Keratinocyte (primary cell): ENCODE data around the gene MOB1B. TPM values are rescaled to one million over a fixed set of nuclear protein-coding genes. Genes with fewer than 3 reads are reported as not detected.

ENCODE experiments used
- DNase-seq: peaks from one replicate; pipeline ENCODE4 v3.0.0-alpha.2; 2011; ENCODE audit warnings: low read depth, missing footprints, low spot score
- FAIRE-seq: peaks from 2 replicates; lab custom pipeline; 2011; peaks lifted over from hg19 to GRCh38; lab: Jason Lieb, UNC
- H2AFZ ChIP-seq: 2 replicates; pipeline ENCODE4 v1.6.0; 2012; ENCODE audit warnings: low read length, control low read depth, inconsistent platforms; ENCODE audit not compliant: control insufficient read depth
- H3K27ac ChIP-seq: 2 replicates; pipeline ENCODE4 v1.5.1; 2011; ENCODE audit warnings: low read length; ENCODE audit not compliant: control insufficient read depth, insufficient read depth
- H3K27me3 ChIP-seq: 3 replicates; pipeline ENCODE4 v1.6.0; 2011; ENCODE audit warnings: low read length; ENCODE audit not compliant: control insufficient read depth, insufficient read depth; ENCODE audit errors: extremely low read depth
- H3K36me3 ChIP-seq, 2 experiments: 2 replicates in 1 of 2; 3 replicates in 1 of 2; pipeline ENCODE4 v1.5.1; 2011; ENCODE audit warnings: low read length in 2 of 2, mild to moderate bottlenecking in 1 of 2; ENCODE audit not compliant: control insufficient read depth in 2 of 2, insufficient read depth in 2 of 2; ENCODE audit errors: extremely low read depth in 1 of 2
- H3K4me1 ChIP-seq: 3 replicates; pipeline ENCODE4 v1.5.1; 2011; ENCODE audit warnings: low read length; ENCODE audit not compliant: control insufficient read depth, insufficient read depth; ENCODE audit errors: extremely low read depth
- H3K4me2 ChIP-seq: 3 replicates; pipeline ENCODE4 v1.6.0; 2011; ENCODE audit warnings: low read depth, low read length; ENCODE audit not compliant: control insufficient read depth, insufficient read depth; ENCODE audit errors: extremely low read depth
- H3K4me3 ChIP-seq, 3 experiments: fragments of 200-600 bp in 1 of 3; sonication (generic) in 1 of 3; 2 replicates in 2 of 3; 3 replicates in 1 of 3; pipeline ENCODE4 v1.5.1; 2011 to 2016; ENCODE audit warnings: low read length in 3 of 3, mild to moderate bottlenecking in 3 of 3, control low read depth in 2 of 3, inconsistent platforms in 1 of 3, low read depth in 1 of 3, mixed read lengths in 1 of 3, mixed run types in 1 of 3, moderate library complexity in 1 of 3; ENCODE audit not compliant: control insufficient read depth in 2 of 3, insufficient read depth in 2 of 3; ENCODE audit errors: extremely low read depth in 1 of 3
- H3K79me2 ChIP-seq: 2 replicates; pipeline ENCODE4 v1.6.0; 2012; ENCODE audit warnings: low read length; ENCODE audit not compliant: control insufficient read depth, insufficient read depth
- H3K9ac ChIP-seq: 3 replicates; pipeline ENCODE4 v1.6.0; 2011; ENCODE audit warnings: low read length; ENCODE audit not compliant: control insufficient read depth, insufficient read depth; ENCODE audit errors: extremely low read depth
- H3K9me1 ChIP-seq: 3 replicates; pipeline ENCODE4 v1.6.0; 2011; ENCODE audit warnings: low read length; ENCODE audit not compliant: control insufficient read depth, insufficient read depth; ENCODE audit errors: extremely low read depth
- H3K9me3 ChIP-seq: 2 replicates; pipeline ENCODE4 v1.5.1; 2012; ENCODE audit warnings: low read depth, low read length; ENCODE audit not compliant: control insufficient read depth
- H4K20me1 ChIP-seq: 3 replicates; pipeline ENCODE4 v1.6.0; 2011; ENCODE audit warnings: low read length; ENCODE audit not compliant: control insufficient read depth, insufficient read depth; ENCODE audit errors: extremely low read depth
- CTCF ChIP-seq, 3 experiments: IDR thresholded peaks in 1 of 3; conservative IDR thresholded peaks in 1 of 3; optimal IDR thresholded peaks in 1 of 3; 2 replicates in 2 of 3; 3 replicates in 1 of 3; pipeline versions ENCODE3 to v1.5.1; 2011; ENCODE audit warnings: low read length in 3 of 3, mild to moderate bottlenecking in 3 of 3, moderate library complexity in 2 of 3, control low read depth in 1 of 3, inconsistent platforms in 1 of 3; ENCODE audit not compliant: insufficient read depth in 2 of 3; ENCODE audit errors: extremely low read depth in 1 of 3
- EZH2 ChIP-seq: IDR thresholded peaks from one replicate; pipeline ENCODE4 v1.6.1; 2012; ENCODE audit warnings: inconsistent platforms, mild to moderate bottlenecking, low read length, moderate library complexity
- dilution Hi-C: fragments of 300-500 bp; cut with MboI; formaldehyde crosslinking; loops from one replicate; pipeline ENCODE4 v1.7.0; 2020; ENCODE audit warnings: low sequenced_read_pairs; ENCODE audit not compliant: extremely low pct_ligation_motif_present
- polyA plus RNA-seq, 5 experiments: library from polyadenylated mRNA; depleted of rRNA in 3 of 5; stranded (reverse) in 3 of 5; stranded (forward) in 1 of 5; unstranded in 1 of 5; fragments of >200 nt; gene quantifications; 1 replicate in 1 of 5; 2 replicates in 3 of 5; 3 replicates in 1 of 5; pipeline versions ENCODE4 v1.2.1 to v1.2.3, GENCODE V29; 2011 to 2012; ENCODE audit warnings: missing spikeins in 2 of 5, low read depth in 1 of 5, low replicate concordance in 1 of 5

MOB1B gene
- polyA plus RNA-seq, 1 donor (not counting 4 experiments of a cell fraction or from before 2014, with no cell fraction given): 15.6 TPM

- Histone ChIP-seq H3K9me3 (no peaks in the 10 kb centered on the region), H3K36me3 (peaks cover 0 to 3% of the 10 kb centered on the region in 2 experiments), H3K9ac (no peak overlapping the region), H3K79me2 (peaks cover 58% of the 10 kb centered on the region), H3K4me3 (no peak overlapping the region), H3K27me3 (no peaks in the 10 kb centered on the region), H3K4me2 (no peak overlapping the region), H4K20me1 (no peaks in the 10 kb centered on the region), H3K4me1 (no peaks in the 10 kb centered on the region), H3K27ac (no peak overlapping the region), H3K9me1 (no peaks in the 10 kb centered on the region), H2AFZ (no peak overlapping the region)
- dilution Hi-C loops: no loop called here
- no peak for FAIRE-seq
- TF ChIP-seq CTCF (optimal IDR thresholded peaks at IDR 0.05 in 1 of 3, IDR thresholded peaks at IDR 0.05 in 1 of 3, conservative IDR thresholded peaks at IDR 0.05 in 1 of 3; ENCODE audit: extremely low read depth in 1 of 3, insufficient read depth in 2 of 3, low read length in 3 of 3) (no peak), EZH2 (no peak)
- no peak for DNase-seq
Observed at GRCh38 chr4:70927502-70928137, 25.5 kb downstream of the MOB1B start.

GRCh38 chr4:70930530-70931256 lies 28.5 kb downstream of the MOB1B start:
- H4K20me1 ChIP-seq: no peaks in the 10 kb centered on the region
- dilution Hi-C loops: no loop called here

More at GRCh38 chr4:70930530-70931256, 28.5 kb downstream of the MOB1B start:
- Histone ChIP-seq H3K36me3 (no peaks in the 10 kb centered on the region), H3K4me3 (no peak overlapping the region), H3K4me2 (no peak overlapping the region), H3K9ac (no peak overlapping the region), H3K4me1 (no peaks in the 10 kb centered on the region), H2AFZ (no peak overlapping the region), H3K9me3 (no peaks in the 10 kb centered on the region), H3K9me1 (no peaks in the 10 kb centered on the region), H3K27me3 (no peaks in the 10 kb centered on the region), H3K79me2 (peaks cover 55% of the 10 kb centered on the region), H3K27ac (no peak overlapping the region)
- FAIRE-seq (no peak), DNase-seq (no peak)
- TF ChIP-seq CTCF (optimal IDR thresholded peaks at IDR 0.05 in 1 of 3, IDR thresholded peaks at IDR 0.05 in 1 of 3, conservative IDR thresholded peaks at IDR 0.05 in 1 of 3; ENCODE audit: extremely low read depth in 1 of 3, insufficient read depth in 2 of 3, low read length in 3 of 3) (no peak), EZH2 (no peak)
